Right hindlimb (tissue), 1 donor: Measurements from ENCODE around the gene GLRX2.
"Not testable (repeated sequence)": the region's sequence is repeated elsewhere in the genome, so short reads cannot be mapped to it uniquely, and the experiment has no call there.

Experiments used
- DNase-seq: peaks from one replicate; pipeline ENCODE4 v3.0.0-alpha.2; 2018

GLRX2 gene

DNA sequence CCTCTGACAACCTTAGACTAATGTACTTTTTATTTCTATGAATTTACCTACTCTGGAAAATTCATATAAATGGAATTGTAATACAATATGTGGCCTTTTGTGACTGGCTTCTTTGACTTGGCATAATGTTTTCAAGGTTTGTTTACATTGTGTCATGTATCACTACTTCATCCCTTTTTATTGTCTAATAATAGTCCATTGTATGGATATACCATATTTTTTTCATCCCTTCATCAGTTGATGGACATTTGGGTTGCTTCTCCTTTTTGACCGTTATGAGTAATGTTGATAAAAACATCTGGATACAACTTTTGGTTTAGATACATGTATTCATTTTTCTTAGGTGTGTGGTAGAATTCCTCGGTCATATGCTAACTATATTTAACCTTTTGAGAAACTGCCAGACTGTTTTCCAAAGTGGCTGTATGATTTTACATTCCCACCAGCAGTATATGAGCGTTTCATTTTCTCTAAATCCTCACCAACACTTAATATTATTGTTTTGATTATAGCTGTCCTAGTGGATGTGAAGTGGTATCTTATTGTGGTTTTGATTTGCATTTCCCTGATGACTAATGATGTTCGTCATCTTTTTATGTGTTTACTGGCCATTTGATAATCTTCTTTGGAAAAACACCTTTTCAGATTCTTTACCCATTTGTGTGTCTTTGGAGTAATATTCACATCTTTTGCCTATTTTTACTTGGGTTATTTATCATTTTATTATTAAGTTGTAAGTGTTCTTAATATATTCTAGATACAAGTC is 42.3 kb downstream of the GLRX2 start:
- DNase-seq, result no peak

DNA sequence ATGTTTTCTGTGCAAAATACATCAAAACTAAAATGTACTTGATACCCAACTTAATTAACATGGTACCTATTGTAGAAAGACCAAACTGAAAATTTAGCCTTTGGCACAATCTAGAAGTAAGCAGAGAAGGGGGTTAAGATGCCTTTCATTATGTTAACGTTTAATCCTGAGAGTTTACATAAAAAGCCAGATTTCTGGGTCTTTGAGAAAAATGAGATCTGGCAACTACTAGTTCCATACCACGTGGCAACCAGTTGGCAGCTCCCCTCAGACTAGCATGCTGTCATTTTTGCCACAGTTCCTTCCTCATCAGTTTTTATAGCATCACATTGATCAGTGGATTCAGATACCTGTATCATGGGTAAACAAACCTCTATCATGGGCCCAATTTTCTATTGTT is 44.3 kb downstream of the GLRX2 start:
- DNase-seq, result no peak

DNA sequence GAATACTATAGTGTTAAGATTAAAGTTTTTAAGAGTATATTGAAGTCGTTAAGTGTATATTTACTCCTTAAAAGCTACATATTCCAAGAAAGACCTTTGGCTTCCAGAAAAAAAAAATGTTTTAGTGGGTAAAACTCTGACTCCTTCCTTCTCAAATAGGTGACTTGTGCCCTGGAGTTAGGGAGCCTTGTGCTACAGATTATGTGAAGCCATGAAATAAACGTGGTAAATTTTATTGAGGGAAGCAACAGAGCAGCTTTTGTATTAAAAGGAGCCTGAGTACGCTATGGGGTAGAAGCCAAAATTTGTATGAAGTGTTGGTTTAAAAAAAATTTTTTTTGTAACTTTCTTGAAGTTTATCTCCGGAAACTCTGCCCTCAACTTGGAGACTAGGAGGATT is 44.8 kb downstream of the GLRX2 start:
- no peak for DNase-seq

DNA sequence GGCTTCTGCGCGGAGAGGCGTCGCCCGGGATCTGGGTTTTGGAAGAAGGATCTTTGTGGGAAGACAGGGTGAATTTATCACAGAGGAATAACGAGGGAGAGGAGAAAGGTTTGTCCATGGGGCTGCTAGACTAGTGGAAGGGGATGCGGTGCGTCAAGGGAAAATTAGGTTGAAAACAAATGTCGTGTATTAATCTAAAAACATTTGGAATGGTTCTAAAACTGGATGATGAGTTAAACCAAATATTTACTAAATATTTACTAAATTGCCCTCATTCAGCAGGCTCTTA is 45.2 kb downstream of the GLRX2 start:
- DNase-seq, result no peak

DNA sequence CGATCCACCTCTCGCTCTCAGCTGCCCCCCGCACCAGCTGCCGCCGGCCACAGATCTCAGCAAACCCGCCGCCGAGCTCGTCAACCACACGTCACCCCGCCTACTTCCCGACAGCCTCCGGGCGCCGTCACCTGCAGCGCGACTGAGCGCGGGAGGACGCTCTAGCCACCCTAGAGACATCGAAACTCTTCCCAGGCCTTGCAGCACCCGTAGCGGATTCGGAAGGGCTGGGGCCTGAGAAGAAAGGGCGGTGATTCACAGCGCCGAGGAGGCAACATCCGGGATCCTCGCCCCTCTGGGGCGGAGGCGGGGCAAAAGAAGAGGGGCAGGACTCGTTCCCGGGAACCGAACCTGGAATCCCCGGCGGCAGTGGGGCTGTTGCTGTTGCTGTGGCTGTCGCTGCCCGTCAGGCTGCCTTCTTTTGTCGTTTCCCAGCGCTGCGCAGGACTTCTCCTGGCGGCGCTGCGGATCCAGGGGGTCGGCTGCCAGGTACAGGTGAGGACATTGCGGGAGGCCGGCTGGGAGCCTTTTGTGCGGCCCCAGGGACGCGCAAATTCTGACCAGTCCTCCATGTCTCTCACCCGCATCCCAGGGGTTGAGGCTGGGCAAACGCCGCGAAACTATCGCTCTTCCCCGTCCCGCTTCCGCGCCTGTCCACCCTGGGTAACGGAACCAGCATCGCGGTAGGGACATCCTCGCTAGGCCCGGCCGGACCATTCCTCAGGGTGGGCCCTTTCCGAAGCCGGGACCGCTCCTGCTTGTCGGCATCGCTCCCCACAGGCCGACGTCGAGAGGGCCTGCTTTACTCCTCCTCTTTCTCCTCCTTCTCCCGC is 45.7 kb downstream of the GLRX2 start, which contains the start of the genes RO60 and UCHL5:
Gene RO60, plus strand, starts transcription at position 331 of the 833 bp plus-strand sequence. CDS start 9,443 bp downstream, outside the sequence.
Gene UCHL5, minus strand, starts transcription at position 79 of the 833 bp plus-strand sequence. CDS start 100 bp downstream, outside the sequence.
- DNase-seq, result peak; percentile 97

DNA sequence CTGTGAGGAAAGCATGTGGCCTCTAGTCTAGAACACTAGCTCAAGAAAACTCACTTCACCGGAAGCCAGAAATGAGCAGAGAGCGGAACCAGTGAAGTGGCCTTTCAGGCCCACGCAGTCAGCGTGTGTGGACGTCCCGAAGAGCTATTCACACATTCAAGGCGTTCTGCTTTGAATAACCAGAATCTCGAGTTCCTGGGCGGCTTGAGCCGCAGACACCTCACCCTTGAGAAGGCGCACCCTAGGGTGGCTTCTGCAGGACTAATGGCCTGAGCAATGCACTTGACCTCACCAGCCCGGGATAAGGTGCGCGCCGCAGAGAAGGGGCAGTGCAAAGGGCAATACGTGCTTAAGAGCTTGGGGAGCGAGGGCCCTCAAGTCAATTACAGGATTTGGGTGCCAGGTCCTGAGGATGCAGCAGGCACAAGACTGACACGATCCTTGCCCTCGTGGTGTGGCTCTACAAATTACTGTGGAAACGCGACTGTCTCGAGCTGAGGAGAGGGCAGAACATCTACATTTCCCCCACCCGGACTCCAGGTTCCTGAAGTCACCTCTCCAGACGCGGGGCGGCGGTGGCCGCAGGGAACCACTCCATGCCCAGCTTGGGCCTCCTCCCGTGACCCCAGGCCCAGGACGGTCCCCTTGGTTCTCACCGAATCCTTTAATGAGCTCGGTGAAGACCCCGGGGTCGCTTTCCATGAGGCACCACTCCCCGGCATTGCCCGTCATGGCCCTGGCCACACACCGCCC is 46.5 kb downstream of the GLRX2 start:
- peak; percentile 36 for DNase-seq

DNA sequence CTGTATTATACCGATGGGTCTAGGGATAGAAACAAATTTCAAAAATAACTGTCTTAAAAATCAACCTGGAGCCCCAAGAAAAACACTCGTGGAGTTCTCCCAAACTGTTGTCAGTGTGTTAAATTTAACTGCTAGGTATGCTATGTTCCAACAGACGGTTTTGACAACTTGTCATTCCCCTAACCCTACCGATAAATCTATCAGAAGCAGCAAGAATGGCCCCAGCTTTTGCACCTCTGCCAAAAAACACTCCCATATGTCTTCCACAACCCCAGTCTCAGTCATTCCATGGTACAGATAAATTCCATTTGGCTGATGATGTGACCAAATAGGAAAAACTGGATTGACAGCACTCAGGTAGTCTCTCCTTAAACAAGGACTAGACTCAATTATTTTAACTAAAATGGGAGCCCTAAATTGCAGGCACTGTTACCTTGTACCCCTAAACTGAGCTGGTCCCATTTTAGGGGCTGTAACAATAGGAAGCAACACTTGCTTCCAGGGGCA is 51.0 kb downstream of the GLRX2 start:
- no peak for DNase-seq

DNA sequence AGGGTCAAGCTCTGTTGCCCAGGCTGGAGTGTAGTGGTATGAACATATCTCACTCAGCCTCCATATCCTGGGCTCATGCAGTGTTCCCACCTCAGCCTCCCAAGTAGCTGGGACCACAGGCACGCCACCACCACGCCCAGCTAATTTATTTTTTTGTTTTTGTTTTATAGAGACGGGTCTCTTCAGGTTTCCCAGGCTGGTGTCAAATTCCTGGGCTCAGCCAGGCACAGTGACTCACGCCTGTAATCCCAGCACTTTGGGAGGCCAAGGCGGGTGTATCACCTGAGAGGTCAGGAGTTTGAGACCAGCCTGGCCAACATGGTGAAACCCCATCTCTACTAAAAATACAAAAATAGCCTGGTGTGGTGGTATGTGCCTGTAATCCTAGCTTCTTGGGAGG is 56.3 kb downstream of the GLRX2 start:
- DNase-seq, result not testable (repeated sequence)
